ENCODE results near the gene FHIT. TPM values are rescaled to one million over a fixed set of nuclear protein-coding genes. Genes with fewer than 3 reads are reported as not detected.

FHIT gene
- total RNA-seq, 1 donor, result 4.8 TPM

DNA sequence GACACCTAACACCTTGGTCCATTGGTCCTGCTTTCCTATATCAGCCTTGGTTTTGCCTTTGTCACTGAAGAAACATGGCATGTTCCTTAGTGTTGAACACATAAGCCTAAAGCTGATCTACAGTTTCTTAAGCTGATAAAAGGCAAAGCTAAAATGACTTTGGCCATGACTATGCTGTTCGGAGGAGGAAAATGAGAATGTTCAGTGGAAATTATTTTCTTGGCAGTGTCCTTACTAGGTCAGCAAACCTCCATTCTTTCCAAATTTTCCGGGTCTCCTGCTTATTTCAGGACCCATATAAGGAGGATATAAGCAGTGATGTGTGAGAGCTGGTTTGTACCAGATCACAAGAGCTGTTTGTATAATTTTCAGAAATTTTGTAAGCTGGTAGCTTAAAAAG is 1368.5 kb downstream of the FHIT start:
- DNase-seq (ENCODE audit: low read depth in 2 of 3, low spot score in 2 of 3), result no peak

DNA sequence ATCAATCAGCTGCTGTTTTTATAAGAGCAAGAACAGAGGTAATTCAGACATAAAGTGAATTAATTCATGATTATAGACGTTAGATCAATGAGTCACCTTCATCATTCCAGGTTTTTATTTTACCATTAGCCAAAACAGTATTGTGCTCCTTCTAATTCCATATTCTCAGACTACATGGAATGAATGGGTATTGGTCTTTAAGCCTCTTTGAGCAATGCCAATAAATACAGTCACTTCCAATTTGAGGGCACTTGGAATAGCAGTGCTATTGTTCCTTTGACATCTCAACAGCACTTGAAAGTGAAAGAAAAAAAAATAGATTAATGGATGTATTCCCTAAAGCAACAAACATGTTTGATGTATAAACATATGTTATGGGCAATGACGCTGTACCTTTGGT is 1370.5 kb downstream of the FHIT start:
- DNase-seq (ENCODE audit: low read depth in 2 of 3, low spot score in 2 of 3), result no peak

DNA sequence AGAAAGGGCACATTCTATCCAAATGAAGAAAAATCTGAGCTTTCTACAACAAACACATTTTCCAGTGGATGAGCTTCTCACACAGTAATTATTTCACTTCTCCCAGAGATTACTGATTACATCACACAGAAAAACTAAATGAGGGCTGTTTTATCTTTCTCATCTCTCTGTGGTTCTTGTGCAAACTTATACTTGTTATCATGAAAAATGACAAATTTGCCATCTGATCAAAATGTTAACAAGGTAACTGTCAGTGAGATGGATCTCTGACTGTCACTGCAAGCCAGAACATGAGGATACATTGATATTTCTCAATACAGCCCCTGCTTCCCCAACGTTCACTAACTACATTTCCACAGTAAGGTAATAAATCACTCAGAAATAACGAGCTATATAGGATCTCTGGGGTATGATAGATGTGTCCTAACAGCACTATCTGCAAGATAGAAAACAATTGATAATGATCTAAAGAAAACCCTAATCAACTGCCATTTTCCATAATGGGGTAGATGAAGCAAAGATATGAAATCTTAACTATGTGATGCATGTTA is 1372.1 kb downstream of the FHIT start:
- DNase-seq (ENCODE audit: low read depth in 2 of 3, low spot score in 2 of 3), result no peak

DNA sequence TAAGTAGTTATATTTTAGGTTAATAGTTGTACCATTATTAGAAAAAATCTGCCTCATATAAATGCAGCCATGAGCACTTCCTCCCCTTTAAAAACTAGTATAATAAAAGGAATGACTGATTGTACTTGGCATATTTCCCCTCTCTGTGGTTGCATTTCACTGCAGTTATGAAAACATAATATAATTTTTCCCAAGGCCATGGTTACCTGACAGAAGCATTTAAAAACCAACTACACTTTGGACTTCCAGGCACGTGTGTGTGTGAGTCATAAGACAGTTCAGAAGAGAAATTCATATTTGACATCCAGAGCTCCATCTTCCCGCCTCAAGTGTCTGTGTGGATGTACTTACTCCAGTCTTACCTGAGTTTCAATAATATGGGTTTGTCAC is 1373.2 kb downstream of the FHIT start:
- peak in 1 of 3 donors; percentile 16 for DNase-seq (ENCODE audit: low read depth in 2 of 3, low spot score in 2 of 3)

DNA sequence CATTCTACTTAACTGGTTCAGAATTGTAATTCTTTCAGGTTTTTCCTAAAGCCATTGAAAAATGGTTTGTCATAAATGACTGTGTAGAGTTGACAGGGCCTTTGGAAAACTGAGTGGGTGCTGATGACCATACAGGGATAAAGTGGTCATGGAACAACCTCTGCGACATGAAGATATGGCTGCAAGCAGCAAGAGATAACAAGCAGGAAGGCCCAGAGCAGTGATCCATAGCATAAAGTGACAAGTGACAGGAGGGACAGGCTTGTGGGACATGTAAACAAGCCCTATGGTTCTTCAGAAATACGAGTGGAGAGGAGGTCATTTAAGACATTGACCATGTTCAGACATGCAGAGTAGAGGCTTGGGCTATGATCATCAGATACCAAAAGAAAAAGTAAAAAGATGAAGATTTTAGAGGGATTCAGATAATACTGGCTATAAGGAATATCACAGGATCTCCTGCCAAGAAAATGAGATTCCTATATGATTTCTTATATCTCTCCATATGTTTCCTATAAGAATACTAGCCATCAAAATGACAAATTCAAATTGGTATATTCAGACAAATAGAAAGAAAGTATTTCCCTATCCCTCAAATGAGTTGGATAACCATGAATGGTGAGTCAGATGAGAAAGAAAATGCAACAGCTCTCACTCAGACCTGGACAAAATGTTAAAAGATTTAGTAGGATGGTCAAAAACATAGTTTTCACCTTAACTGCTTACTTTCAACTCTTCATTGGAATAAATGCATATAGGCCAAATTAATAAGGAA is 1373.8 kb downstream of the FHIT start:
- DNase-seq (ENCODE audit: low read depth in 2 of 3, low spot score in 2 of 3), result no peak

DNA sequence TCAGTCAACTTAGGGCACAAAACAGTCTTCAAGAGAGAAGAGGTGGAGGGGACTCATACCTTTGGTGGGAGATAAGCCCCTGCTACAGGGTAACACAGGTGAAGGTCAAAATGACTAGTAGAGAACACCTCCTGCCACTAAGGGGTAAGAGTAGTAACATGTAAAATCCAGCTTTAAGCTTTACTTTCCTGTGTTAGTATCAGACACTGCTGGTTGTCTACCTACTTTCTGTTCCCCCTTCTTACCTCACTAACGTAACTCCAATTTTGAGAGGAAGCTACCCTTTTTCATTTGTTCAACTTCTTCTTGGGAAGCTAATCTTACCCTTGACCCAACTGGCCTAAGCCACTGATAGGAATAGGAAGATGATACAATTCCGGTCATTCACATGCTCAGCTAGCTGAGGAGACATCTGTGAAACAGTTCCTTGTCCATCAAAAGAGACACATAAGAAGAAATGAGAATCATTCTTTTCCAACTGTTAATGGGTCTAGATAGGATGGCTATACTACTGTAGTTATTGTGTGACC is 1374.7 kb downstream of the FHIT start:
- no peak for DNase-seq (ENCODE audit: low read depth in 2 of 3, low spot score in 2 of 3)

DNA sequence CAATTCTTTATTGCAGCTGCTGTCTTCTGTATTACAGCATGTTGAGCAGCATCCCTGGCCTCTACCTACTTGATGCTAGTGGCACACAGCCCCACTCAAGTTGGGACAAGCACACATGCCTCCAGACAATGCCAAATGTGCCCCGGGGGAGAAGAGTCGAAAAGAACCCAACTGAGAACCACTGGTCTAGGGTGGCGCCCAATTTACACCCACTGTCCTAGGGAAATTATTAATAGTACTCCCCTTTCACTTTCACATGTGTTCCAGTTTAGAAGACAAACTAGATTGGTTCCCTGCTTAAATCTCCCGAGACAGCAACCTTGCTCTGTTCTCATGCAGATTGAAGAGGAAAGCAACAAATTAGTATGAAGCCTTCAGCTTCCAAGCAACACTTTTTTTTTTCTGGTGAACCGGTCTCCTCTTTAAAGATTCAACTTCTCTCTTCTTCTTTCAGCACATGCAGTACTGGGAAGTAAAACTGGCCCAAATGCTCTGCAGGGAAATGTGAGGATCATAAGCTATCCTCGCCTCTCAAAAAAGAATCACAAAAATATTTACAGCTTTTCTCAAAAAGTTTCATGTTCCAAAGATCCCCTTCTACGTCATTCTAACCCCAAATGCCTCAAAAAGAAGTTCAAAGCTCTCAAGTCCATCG is 1377.5 kb downstream of the FHIT start:
- DNase-seq (ENCODE audit: low read depth in 2 of 3, low spot score in 2 of 3), result no peak

DNA sequence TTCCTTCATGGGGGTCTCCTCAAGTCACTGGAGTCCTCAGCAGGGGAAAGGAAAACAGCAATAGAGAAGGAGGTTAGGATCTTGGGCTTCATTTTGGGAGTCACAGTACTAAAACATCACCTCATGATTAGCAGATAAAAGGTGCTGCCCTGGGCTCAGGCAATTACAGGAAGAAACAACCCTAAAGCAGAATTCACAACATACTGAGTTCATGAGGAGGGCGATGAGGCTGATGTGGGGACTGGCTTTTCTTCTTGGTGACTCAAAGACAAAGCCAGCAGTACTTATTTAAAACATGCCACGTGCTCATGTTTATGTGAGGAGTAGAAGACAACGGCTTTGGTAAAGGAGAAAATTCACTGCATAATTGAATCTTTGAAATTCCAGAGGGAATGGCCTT is 1379.1 kb downstream of the FHIT start:
- no peak for DNase-seq (ENCODE audit: low read depth in 2 of 3, low spot score in 2 of 3)

DNA sequence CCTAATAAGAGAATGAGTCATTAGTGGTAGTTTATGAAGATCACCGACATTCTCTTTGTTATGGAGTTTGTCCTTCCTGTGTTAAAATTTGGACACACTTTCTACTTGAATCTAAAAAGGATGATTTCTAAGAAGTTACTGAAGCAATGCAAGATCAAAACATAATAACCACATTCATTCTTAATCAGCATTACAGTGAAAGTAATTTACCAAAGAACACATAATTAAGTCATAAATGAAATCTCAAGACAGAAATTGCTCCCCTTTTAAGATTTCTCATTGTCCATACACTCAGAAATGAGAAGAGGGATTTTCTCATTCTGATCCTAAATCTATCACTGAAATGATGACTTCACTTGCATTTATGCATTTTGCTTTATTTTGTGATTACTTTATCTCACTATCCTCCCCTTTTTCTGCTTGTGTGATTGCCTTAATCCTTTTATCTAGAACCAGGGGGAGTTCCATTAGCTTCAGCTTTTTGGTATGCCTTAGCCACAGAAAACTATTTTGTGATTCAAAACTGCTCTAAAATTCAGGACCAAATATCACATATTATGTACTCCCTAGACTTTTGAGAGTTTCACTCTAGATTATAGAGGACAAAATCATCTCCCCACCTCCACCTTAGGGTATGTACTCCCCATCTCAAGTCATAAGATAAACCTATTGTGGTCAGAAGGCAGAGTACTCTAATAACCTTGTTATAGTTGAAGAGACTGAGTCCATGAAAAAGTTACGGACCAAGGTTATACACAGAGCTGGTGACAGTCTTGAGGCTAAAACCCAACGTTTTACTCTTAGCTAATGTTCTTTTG is 1383.9 kb downstream of the FHIT start:
- DNase-seq (ENCODE audit: low read depth in 2 of 3, low spot score in 2 of 3), result no peak

DNA sequence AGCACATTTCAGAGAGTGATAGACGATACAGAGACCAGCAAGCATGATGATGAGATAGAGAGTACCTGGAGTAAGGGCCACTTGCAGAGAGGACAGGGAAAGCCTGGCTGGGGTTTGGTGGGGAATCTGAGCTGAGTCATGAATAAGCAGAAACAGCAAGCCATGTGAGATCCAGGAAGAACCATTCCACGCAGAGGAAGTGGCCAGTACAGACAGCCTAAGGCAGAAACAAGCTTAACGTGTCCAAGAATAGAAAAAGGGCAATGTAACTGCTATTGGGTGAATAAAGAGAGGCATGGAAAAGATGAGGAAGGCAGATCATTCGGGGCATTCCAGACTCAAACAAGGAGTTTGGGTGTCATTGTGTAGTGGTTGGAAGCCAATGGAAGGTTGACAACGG is 1385.2 kb downstream of the FHIT start:
- no peak for DNase-seq (ENCODE audit: low read depth in 2 of 3, low spot score in 2 of 3)

DNA sequence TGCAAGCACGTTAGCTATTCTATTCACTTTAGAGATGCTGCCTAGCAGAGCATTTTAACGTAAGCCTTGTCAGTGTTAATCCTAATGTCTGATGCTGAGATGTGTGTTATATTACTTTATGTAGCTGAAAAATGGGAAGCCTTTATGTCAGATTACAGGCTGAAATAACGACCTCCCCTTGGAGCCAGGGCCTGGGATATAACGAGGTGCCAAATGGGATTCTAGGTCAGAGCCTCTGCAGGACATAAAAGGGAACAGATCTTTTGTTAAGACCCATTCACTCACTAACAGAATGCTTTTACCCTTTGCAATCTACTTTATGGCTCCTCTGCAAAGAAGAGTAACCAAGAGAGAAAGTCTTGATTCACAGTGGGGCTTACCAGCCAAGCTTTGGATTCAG is 1385.9 kb downstream of the FHIT start:
- no peak for DNase-seq (ENCODE audit: low read depth in 2 of 3, low spot score in 2 of 3)

DNA sequence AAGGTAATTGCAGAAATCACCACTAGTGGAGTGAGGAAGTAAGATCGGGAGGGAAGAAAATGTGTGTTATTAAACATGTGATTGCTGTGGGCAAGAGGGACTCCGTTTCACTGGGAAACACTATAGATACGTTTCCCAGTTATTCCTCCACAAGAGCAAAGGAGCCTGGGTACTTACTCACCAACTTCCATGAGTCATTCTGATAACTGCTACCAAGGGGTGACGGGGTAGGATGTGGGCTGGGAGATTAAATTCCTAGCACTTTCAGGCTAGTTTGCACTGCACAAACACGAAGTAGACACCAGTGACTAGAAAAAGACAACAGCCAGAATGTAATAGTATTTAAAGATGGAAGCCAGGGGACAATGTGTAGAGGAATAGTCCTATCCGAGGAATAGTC is 1388.6 kb downstream of the FHIT start:
- DNase-seq (ENCODE audit: low read depth in 2 of 3, low spot score in 2 of 3), result no peak

DNA sequence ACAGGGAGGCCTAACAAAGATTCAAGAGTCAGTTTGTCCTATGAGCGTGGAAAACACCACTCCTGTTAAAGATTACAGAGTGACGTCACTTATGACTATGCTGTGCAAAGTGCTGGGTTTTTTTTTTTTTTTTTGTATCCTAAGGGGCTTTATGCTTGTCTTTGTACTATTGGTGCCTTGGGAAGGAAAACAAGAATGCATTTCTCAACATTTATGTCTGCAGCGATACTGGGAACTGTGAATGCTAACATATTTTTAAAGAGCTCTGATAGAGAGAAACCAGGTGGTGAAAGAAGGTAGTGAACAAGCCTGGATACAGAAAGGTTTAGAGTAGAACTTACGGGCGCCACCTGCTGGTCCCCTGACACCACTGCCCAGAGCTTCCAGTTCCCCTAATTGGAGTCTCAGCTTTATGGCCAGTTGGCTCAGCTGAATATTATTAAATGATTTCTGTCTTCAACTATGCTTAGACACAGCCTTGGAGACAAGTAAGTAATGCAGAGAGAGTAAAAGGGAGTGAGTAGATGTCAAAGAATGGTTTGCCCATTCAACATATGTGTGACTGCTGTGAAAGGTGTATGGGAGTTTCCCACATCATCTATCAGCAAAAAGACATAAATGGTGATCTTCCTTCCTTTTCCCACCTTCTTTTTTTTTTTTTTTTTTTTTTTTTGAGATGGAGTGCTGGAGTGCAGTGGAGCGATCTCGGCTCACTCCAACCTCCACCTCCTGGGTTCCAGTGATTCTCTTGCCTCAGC is 1393.5 kb downstream of the FHIT start:
- DNase-seq (ENCODE audit: low read depth in 2 of 3, low spot score in 2 of 3), result peak; percentile 40 to 92 (median 73)

DNA sequence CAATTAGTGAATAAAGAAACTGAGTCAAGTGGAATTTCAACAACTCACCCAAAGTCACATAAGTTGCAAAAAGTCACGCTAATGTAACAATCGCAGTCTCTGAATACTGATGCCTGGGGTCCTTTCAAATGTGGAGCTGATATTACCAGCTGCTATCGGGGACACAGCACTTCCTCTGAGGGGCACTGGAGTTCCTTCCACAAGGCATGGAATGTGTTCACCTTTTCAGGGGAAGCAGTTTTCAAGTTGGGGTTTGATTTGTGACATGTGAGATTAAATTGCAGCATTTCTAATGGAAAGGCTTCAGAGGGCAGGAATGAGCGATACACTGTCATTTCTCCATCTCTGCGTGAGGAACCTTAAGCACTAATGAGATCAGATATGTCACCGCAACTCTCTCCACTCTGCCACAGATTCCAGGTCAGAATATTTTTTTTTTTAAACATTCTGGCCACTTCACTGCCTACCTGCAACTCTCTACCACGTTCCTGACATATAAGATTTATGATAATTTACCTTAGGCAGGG is 1394.3 kb downstream of the FHIT start:
- DNase-seq (ENCODE audit: low read depth in 2 of 3, low spot score in 2 of 3), result no peak

DNA sequence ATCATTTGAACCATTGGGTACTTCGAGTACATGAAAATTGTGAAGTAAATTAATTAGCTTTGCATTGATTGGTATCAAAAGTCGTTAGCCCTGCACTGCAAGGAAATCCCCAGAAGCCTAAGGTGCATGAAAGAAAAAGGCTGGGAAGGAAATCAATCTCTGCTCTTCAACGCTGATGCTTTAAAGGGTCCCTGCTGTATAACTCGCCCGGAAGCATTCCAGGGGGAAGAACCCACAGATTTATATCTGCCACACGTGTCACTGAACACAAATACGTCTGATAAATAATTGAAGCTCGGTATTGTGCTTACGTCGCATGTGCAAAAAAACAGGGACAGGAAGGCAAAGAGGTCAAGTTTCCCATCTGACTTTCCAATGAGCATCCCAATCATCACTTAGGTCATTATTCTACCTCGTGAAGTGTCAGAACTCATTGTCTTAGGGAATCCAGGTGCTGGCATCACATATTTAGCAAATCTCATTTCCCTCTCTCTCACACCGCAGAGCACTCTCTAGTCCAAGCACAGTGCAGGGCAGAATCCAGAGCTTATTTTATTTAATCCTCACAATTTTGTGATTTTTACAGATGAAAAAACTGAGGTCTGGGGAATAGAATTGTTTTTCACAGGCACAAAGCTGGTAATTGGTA is 1397.1 kb downstream of the FHIT start:
- no peak for DNase-seq (ENCODE audit: low read depth in 2 of 3, low spot score in 2 of 3)

DNA sequence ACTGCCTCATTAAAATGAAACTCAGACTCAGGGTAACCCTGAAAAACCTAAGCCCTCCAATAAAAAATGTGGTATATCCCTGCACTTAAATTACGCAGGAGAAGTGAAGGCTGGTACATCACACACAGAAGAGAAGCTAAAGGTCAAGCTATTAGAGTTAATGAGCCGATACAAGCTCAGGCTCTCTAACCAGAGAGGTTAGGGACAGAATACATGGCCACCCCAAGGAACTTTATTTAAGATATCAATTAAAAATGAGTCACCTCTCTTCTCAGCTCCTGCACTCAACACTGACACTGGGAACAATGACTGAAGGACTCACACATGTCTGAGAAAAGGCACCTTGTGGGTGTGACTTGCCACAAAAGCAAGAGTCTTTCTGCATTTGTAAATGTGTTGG is 1400.8 kb downstream of the FHIT start:
- DNase-seq (ENCODE audit: low read depth in 2 of 3, low spot score in 2 of 3), result no peak

DNA sequence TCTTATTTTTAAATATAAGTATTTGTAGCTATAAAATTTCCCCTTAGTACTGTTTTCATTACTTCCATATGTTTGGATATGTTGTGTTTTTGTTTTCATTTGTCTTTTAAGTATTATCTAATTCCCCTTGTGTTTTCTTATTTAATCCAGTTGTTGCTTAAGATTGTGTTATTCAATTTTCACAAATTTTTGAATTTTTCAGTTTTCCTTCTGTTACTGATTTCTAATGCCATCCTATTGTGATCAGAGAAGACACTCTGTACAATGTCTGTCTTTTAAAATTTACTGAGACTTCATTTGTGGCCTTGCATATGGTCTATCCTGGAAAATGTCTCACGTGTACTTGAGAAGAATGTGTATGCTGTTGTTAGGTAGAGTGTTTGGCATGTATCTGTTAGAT is 1405.9 kb downstream of the FHIT start:
- DNase-seq (ENCODE audit: low read depth in 2 of 3, low spot score in 2 of 3), result no peak

DNA sequence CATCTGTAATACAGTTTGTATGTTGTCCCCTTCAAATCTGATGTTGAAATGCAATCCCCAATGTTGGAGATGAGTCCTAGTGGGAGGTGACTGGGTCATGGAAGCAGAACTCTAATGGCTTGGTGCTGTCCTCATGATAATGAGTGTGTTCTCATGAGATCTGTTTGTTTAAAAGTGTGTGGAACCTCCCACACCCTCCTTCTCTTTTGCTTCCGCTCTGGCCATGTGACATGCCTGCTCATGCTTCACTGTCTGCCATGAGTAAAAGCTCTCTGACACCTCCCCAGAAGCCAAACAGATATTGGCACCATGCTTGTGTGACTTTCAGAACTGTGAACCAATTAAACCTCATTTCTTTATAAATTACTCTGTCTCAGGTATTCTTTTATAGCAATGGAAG is 1407.4 kb downstream of the FHIT start:
- DNase-seq (ENCODE audit: low read depth in 2 of 3, low spot score in 2 of 3), result no peak

DNA sequence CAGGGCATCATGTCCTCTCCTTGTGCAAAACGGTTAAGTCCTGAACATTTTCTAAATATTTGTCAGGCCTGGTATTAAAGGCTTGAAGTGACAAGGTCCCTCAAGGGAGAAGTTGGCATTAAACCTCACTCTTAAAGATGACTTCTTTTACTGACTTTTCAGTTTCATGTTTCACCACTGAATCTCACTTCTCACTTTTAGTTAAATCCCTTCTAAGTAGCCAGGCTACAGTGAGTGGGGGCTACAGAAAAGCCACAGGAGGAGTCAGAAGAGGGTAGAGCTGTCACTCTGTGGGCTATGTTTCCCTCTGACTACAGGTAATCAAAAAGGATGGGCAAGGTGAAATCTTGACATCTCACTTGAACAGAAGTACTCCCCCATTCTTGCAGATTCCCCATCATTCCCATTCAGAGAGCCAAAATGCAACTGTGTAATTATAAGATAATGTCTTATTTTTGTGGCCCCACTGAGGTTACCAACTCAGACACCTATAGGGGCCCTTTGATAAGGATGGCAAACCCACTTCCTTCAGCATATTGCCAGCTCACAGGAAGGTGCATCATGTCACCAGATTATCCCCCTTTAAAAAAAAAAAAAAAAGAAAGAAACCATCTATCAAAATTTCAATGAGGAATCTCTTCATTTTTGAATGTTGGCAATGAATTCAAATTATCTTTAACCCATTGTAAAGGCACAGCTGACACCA is 1411.3 kb downstream of the FHIT start:
- no peak for DNase-seq (ENCODE audit: low read depth in 2 of 3, low spot score in 2 of 3)

Data from hematopoietic multipotent progenitor cell (in vitro differentiated cells).